MCF 10A (cell line): ENCODE measurements around the gene SORBS1. TPM values are rescaled to one million over a fixed set of nuclear protein-coding genes. Genes with fewer than 3 reads are reported as not detected.

Source experiments
- BruUV-seq: library from RNA; stranded (reverse); fragments of 400-500 nt; replicated peaks from 2 replicates; lab custom pipeline; 2021; lab: Mats Ljungman, UMichigan
- CTCF ChIA-PET: fragments of 300-600 bp; sonication (Branson Sonifier 250); formaldehyde crosslinking; extraction: SDS; loops from one replicate; lab custom pipeline; 2021; ENCODE audit warnings: antibody characterized with exemption, inconsistent platforms; lab: Yijun Ruan, JAX
- POLR2A ChIA-PET: fragments of 300-600, 350-650 bp; sonication (Branson Sonifier 250); formaldehyde crosslinking; extraction: SDS; loops from one replicate; lab custom pipeline; 2020; ENCODE audit warnings: antibody characterized with exemption, inconsistent platforms; lab: Yijun Ruan, JAX
- DNase-seq: peaks from one replicate; pipeline ENCODE4 v3.0.0-alpha.2; 2018; ENCODE audit not compliant: unreplicated experiment
- H3K27ac Mint-ChIP-seq: one replicate; pipeline ENCODE4 v1.8.0; 2022; ENCODE audit warnings: mild to moderate bottlenecking, low read depth, mixed read lengths; ENCODE audit not compliant: unreplicated experiment
- H3K27me3 Mint-ChIP-seq: one replicate; pipeline ENCODE4 v1.8.0; 2022; ENCODE audit warnings: mixed read lengths; ENCODE audit not compliant: insufficient read depth, unreplicated experiment
- H3K36me3 Mint-ChIP-seq: one replicate; pipeline ENCODE4 v1.8.0; 2022; ENCODE audit warnings: mild to moderate bottlenecking, moderate library complexity, mixed read lengths; ENCODE audit not compliant: insufficient read depth, unreplicated experiment
- H3K4me1 Mint-ChIP-seq: one replicate; pipeline ENCODE4 v1.8.0; 2022; ENCODE audit warnings: mixed read lengths; ENCODE audit not compliant: insufficient read depth, unreplicated experiment
- H3K4me3 Mint-ChIP-seq: one replicate; pipeline ENCODE4 v1.8.0; 2022; ENCODE audit warnings: mild to moderate bottlenecking, moderate library complexity, mixed read lengths; ENCODE audit not compliant: unreplicated experiment
- H3K9me3 Mint-ChIP-seq: one replicate; pipeline ENCODE4 v1.8.0; 2022; ENCODE audit warnings: mixed read lengths; ENCODE audit not compliant: unreplicated experiment
- CTCF ChIP-seq: fragments of 200-600 bp; IDR thresholded peaks from one replicate; pipeline ENCODE4 v1.8.0; 2022; ENCODE audit warnings: antibody characterized with exemption, mild to moderate bottlenecking; ENCODE audit not compliant: unreplicated experiment
- intact Hi-C: fragments of 100-400 bp; cut with micrococcal nuclease; formaldehyde crosslinking; loops from 2 replicates; pipeline ENCODE4 v1.14.1; 2022
- total RNA-seq: library from RNA; stranded (reverse); gene quantifications from 2 replicates; pipeline ENCODE4 v1.2.3, GENCODE V29; 2022

The SORBS1 gene
- total RNA-seq, 1 experiment from 2014 or later = 1.0 TPM

- peak overlapping the region; percentile 87 for H3K4me3 Mint-ChIP-seq
- no peaks in the 10 kb centered on the region for H3K36me3 Mint-ChIP-seq
- BruUV-seq = no TSS peak
- TF ChIP-seq CTCF = no peak
- H3K9me3 Mint-ChIP-seq = no peaks in the 10 kb centered on the region
- peaks cover 18% of the 10 kb centered on the region for H3K4me1 Mint-ChIP-seq
- ChIA-PET POLR2A (interaction anchor here (0.6 to 2.9 kb wide), 7 partner anchors 9 to 304 kb away, joined by 3 to 49 read pairs (median 5); no protein-coding TSS in a partner anchor), CTCF (interaction anchor here (0.6 to 2.7 kb wide), 10 partner anchors 10 to 87 kb away, joined by 3 to 31 read pairs (median 6); no protein-coding TSS in a partner anchor)
- DNase-seq = no peak
- H3K27me3 Mint-ChIP-seq = no peaks in the 10 kb centered on the region
- peak overlapping the region; percentile 31 for H3K27ac Mint-ChIP-seq
- intact Hi-C loops = no loop called here
Observed at GRCh38 chr10:95288303-95288702, 272.9 kb downstream of the SORBS1 start.

- H3K4me1 Mint-ChIP-seq = peaks cover 18% of the 10 kb centered on the region
- H3K27ac Mint-ChIP-seq = no peak overlapping the region
- no peaks in the 10 kb centered on the region for H3K9me3 Mint-ChIP-seq
- no TSS peak for BruUV-seq
- no peaks in the 10 kb centered on the region for H3K27me3 Mint-ChIP-seq
- no peak overlapping the region for H3K4me3 Mint-ChIP-seq
- POLR2A ChIA-PET = interaction anchor here (1.3 to 2.9 kb wide), 4 partner anchors 8 to 39 kb away, joined by 4 to 49 read pairs (median 12); no protein-coding TSS in a partner anchor
- H3K36me3 Mint-ChIP-seq = no peaks in the 10 kb centered on the region
- CTCF ChIA-PET = interaction anchor here (1.8 to 2.7 kb wide), 3 partner anchors 9 to 45 kb away, joined by 6 to 31 read pairs (median 9); no protein-coding TSS in a partner anchor
- DNase-seq = no peak
- TF ChIP-seq CTCF = no peak
- intact Hi-C loops = no loop called here
Observed at GRCh38 chr10:95287281-95287680, 273.9 kb downstream of the SORBS1 start.

GRCh38 chr10:95286707-95287106 is 274.5 kb downstream of the SORBS1 start:
- intact Hi-C loops = no loop called here

More at GRCh38 chr10:95286707-95287106, 274.5 kb downstream of the SORBS1 start:
- Mint-ChIP-seq H3K4me1 (peaks cover 22% of the 10 kb centered on the region), H3K27ac (no peak overlapping the region), H3K27me3 (no peaks in the 10 kb centered on the region), H3K4me3 (no peak overlapping the region), H3K9me3 (no peaks in the 10 kb centered on the region), H3K36me3 (no peaks in the 10 kb centered on the region)
- CTCF ChIA-PET = interaction anchor here (0.5 to 2.4 kb wide), 7 partner anchors 13 to 88 kb away, joined by 3 to 14 read pairs (median 3); no protein-coding TSS in a partner anchor
- no TSS peak for BruUV-seq
- no peak for TF ChIP-seq CTCF
- POLR2A ChIA-PET = interaction anchor here (0.6 to 0.9 kb wide), 2 partner anchors 33 to 39 kb away, joined by 3 to 4 read pairs; no protein-coding TSS in a partner anchor
- DNase-seq = no peak
